Vagina (tissue), 2 donors: ENCODE results near the gene SLC16A2. TPM values are rescaled to one million over a fixed set of nuclear protein-coding genes. Genes with fewer than 3 reads are reported as not detected.

Experiments
- DNase-seq, 2 donors: peaks; one replicate each; pipeline ENCODE4 v3.0.0-alpha.2; 2017; ENCODE audit errors: extremely low spot score in 2 of 2
- H3K27ac ChIP-seq: fragments of 200-600 bp; sonication (generic); one replicate; pipeline ENCODE4 v1.5.1; 2019
- H3K27me3 ChIP-seq: fragments of 200-600 bp; sonication (generic); one replicate; pipeline ENCODE4 v1.5.1; 2019
- H3K36me3 ChIP-seq, 2 donors: fragments of 200-600 bp; sonication (generic); one replicate each; pipeline ENCODE4 v1.5.1; 2017 to 2019
- H3K4me1 ChIP-seq: fragments of 200-600 bp; sonication (generic); one replicate; pipeline ENCODE4 v1.5.1; 2019
- H3K4me3 ChIP-seq, 2 donors: fragments of 200-600 bp; sonication (generic); 1 replicate in 1 of 2; 2 replicates in 1 of 2; pipeline ENCODE4 v1.5.1; 2016 to 2019
- H3K9me3 ChIP-seq: fragments of 200-600 bp; sonication (generic); one replicate; pipeline ENCODE4 v1.5.1; 2019
- POLR2A ChIP-seq, 2 donors: fragments of 450-650 bp; IDR thresholded peaks; one replicate each; pipeline ENCODE4 v1.6.1; 2017; ENCODE audit warnings: antibody characterized with exemption in 2 of 2, mild to moderate bottlenecking in 2 of 2, moderate library complexity in 2 of 2
- POLR2AphosphoS5 ChIP-seq, 2 donors: sonication (generic); formaldehyde crosslinking; IDR thresholded peaks; one replicate each; pipeline ENCODE4 v1.9.0; 2017; ENCODE audit warnings: antibody characterized with exemption in 2 of 2, mild to moderate bottlenecking in 2 of 2, low read depth in 1 of 2; ENCODE audit not compliant: insufficient read depth in 1 of 2
- intact Hi-C: fragments of 100-400 bp; cut with DNase I; formaldehyde crosslinking; loops from one replicate; pipeline ENCODE4 v1.15.1; 2023
- total RNA-seq: library from RNA; depleted of rRNA; stranded (reverse); fragments of >200 nt; gene quantifications from one replicate; pipeline ENCODE4 v1.2.3, GENCODE V29; 2016
- TF ChIP-seq, protein P1 (sequence below), 3 experiments: fragments of 450-650 bp in 2 of 3; fragments of 200-600 bp in 1 of 3; sonication (generic) in 1 of 3; IDR thresholded peaks; one replicate each; pipeline ENCODE4 v1.5.1; 2017 to 2019; ENCODE audit warnings: antibody characterized with exemption in 3 of 3, mild to moderate bottlenecking in 2 of 3, moderate library complexity in 2 of 3

Gene SLC16A2
- total RNA-seq, 1 donor from 2014 or later: 6.9 TPM

DNA sequence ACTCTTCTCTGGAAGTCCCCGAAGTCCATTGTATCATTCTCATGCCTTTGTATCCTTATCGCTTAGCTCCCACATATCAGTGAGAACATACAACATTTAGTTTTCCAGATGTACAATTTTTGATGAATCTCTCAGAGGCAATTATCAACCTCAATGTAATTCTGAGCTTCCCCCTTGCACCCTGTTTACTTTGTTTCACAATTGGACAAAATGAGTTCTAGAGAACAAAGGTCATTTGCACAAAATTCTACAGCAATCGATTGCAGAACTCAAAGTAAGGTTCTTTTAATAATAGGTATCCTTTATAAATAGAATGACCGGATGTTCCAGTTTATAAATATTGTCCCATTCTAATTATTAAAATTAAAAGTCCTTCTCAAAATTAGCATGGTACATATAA is 79.3 kb downstream of the SLC16A2 start:
- H3K36me3 ChIP-seq: no peaks in the 10 kb centered on the region
- TF ChIP-seq POLR2A (IDR thresholded peaks at IDR 0.05) (no peak), POLR2AphosphoS5 (IDR thresholded peaks at IDR 0.05; ENCODE audit: insufficient read depth in 1 of 2, low read depth in 1 of 2) (no peak)
- TF ChIP-seq, protein P1, sequence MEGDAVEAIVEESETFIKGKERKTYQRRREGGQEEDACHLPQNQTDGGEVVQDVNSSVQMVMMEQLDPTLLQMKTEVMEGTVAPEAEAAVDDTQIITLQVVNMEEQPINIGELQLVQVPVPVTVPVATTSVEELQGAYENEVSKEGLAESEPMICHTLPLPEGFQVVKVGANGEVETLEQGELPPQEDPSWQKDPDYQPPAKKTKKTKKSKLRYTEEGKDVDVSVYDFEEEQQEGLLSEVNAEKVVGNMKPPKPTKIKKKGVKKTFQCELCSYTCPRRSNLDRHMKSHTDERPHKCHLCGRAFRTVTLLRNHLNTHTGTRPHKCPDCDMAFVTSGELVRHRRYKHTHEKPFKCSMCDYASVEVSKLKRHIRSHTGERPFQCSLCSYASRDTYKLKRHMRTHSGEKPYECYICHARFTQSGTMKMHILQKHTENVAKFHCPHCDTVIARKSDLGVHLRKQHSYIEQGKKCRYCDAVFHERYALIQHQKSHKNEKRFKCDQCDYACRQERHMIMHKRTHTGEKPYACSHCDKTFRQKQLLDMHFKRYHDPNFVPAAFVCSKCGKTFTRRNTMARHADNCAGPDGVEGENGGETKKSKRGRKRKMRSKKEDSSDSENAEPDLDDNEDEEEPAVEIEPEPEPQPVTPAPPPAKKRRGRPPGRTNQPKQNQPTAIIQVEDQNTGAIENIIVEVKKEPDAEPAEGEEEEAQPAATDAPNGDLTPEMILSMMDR (IDR thresholded peaks at IDR 0.05): no peak
- no peak overlapping the region for H3K27ac ChIP-seq
- intact Hi-C loops: no loop called here
- H3K9me3 ChIP-seq: no peaks in the 10 kb centered on the region
- H3K27me3 ChIP-seq: no peaks in the 10 kb centered on the region
- no peak for DNase-seq
- H3K4me3 ChIP-seq: no peak overlapping the region
- no peaks in the 10 kb centered on the region for H3K4me1 ChIP-seq

DNA sequence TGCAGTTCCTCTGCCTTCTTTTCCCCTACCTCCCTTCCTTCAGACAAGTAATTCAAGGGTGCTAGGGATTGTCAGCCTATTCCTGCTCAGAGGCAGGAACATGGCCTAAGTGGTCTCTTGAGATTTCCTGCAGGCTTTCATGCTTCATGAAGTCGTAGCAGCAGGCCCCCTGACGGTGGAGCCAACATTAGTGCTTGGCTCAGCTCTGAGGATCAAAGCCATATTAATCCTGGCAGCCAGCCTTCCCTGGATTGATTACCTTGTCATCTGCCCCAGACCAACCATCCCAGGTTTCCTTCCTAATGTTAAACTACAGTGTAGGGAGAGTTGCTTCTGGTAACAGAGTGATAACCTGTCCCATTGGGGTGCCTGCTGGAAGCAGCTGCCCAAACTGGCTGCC is 84.1 kb downstream of the SLC16A2 start:
- intact Hi-C loops: no loop called here
- H3K27me3 ChIP-seq: no peaks in the 10 kb centered on the region
- no peaks in the 10 kb centered on the region for H3K36me3 ChIP-seq
- no peaks in the 10 kb centered on the region for H3K9me3 ChIP-seq
- no peak overlapping the region for H3K4me3 ChIP-seq
- no peak for DNase-seq
- H3K4me1 ChIP-seq: no peaks in the 10 kb centered on the region
- no peak overlapping the region for H3K27ac ChIP-seq
- TF ChIP-seq POLR2AphosphoS5 (IDR thresholded peaks at IDR 0.05; ENCODE audit: insufficient read depth in 1 of 2, low read depth in 1 of 2) (no peak), POLR2A (IDR thresholded peaks at IDR 0.05) (no peak)
- TF ChIP-seq, protein P1 (IDR thresholded peaks at IDR 0.05): no peak

DNA sequence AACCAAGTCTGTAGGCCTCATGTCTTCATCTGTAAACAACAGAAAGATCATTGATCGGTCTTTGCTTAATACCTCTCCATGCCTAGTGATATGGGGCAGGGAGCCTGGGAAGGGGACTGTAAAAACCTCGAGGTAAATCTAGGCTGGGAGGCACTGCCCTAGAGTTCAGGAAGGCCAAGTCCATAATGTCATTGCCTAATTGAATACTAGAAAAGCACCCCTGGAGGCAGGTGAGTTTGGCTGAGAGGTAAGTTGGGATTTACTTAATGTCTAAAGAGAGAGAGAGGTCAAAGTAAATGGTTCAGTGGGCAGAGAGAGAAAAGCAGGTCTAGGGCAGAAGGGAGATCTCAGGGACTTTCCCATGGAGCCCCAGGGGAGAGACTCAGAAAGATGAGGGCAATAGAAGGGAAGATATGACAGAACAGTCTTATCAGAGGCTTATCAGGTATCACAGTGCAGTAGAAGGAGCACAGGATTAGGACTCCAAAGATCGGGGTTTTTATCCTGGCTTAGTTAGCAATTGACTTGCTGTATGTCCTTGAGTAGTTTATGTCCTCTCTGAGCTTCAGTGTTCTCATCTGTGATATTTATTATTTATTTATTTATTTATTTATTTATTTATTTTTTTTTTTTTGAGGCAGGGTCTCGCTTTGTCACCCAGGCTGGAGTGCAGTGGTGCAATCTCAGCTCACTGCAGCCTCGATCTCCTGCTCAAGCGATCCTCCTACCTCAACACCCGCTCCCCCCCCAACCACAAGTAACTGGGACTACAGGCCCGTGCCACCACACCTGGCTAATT is 85.2 kb downstream of the SLC16A2 start:
- H3K9me3 ChIP-seq: no peaks in the 10 kb centered on the region
- TF ChIP-seq POLR2AphosphoS5 (IDR thresholded peaks at IDR 0.05; ENCODE audit: insufficient read depth in 1 of 2, low read depth in 1 of 2) (no peak), POLR2A (IDR thresholded peaks at IDR 0.05) (no peak)
- TF ChIP-seq, protein P1 (IDR thresholded peaks at IDR 0.05): no peak

DNA sequence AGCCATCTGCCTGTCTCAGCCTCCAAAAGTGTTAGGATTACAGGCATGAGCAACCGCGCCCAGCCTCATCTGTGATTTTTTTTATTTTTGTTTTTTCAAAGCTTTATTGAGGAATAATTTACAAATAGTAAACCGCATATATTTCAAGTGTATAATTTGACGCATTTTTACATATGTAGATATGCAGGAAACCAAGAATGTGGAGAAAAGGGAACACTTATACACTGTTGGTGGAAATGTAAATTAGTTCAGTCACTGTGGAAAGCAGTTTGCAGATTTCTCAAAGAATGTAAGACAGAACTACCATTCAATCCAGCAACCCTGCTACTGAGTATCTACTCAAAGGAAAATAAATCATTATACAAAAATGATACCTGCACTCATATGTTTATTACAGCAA is 85.9 kb downstream of the SLC16A2 start:
- intact Hi-C loops: no loop called here
- H3K27ac ChIP-seq: no peak overlapping the region
- TF ChIP-seq, protein P1 (IDR thresholded peaks at IDR 0.05): no peak
- no peak for TF ChIP-seq POLR2AphosphoS5 (IDR thresholded peaks at IDR 0.05; ENCODE audit: insufficient read depth in 1 of 2, low read depth in 1 of 2)
- H3K9me3 ChIP-seq: no peaks in the 10 kb centered on the region
- H3K4me3 ChIP-seq: no peak overlapping the region
- no peaks in the 10 kb centered on the region for H3K4me1 ChIP-seq
- H3K27me3 ChIP-seq: no peaks in the 10 kb centered on the region
- DNase-seq: no peak
- no peaks in the 10 kb centered on the region for H3K36me3 ChIP-seq

More for the DNA sequence above, 85.2 kb downstream of the SLC16A2 start:
- intact Hi-C loops: no loop called here
- no peak overlapping the region for H3K4me3 ChIP-seq
- no peaks in the 10 kb centered on the region for H3K4me1 ChIP-seq
- H3K27me3 ChIP-seq: no peaks in the 10 kb centered on the region
- DNase-seq: no peak
- no peaks in the 10 kb centered on the region for H3K36me3 ChIP-seq
- H3K27ac ChIP-seq: no peak overlapping the region

DNA sequence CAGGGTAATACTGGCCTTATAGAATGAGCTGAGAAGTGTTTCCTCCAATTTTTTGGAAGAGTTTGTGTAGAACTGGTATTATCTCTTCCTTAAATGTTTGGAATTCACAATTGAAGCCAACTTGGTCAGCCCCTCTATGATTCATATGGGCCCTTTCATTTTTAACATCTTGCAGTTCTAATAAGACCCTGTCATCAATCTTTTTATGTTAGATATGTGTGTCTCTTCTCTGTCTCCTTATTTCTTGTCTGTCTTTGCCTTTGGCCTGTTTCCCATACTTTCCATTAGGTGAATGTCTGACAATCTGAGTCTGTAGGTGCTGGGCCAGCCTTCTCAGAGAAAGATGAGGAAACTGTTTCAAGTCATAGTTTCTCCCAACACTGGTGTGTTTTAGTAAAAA is 88.7 kb downstream of the SLC16A2 start:
- no peak overlapping the region for H3K27ac ChIP-seq
- no peaks in the 10 kb centered on the region for H3K9me3 ChIP-seq
- DNase-seq: no peak
- H3K4me3 ChIP-seq: no peak overlapping the region
- no peaks in the 10 kb centered on the region for H3K4me1 ChIP-seq
- no peaks in the 10 kb centered on the region for H3K27me3 ChIP-seq
- no peaks in the 10 kb centered on the region for H3K36me3 ChIP-seq
- TF ChIP-seq POLR2AphosphoS5 (IDR thresholded peaks at IDR 0.05; ENCODE audit: insufficient read depth in 1 of 2, low read depth in 1 of 2) (no peak), POLR2A (IDR thresholded peaks at IDR 0.05) (no peak)
- TF ChIP-seq, protein P1 (IDR thresholded peaks at IDR 0.05): no peak
- intact Hi-C loops: no loop called here
